Measurements from ENCODE around the gene NUP50.

- TF ChIP-seq NR2C2 (CRISPR knock-in tag; IDR thresholded peaks at IDR 0.05; ENCODE audit: borderline replicate concordance) (no peak), ZBTB34 (CRISPR knock-in tag; IDR thresholded peaks at IDR 0.05) (no peak), TP53 (CRISPR knock-in tag; conservative IDR thresholded peaks at IDR 0.05) (no peak), CTCF (CRISPR knock-in tag; IDR thresholded peaks at IDR 0.05) (no peak), HMG20A (CRISPR knock-in tag; IDR thresholded peaks at IDR 0.05; ENCODE audit: borderline replicate concordance) (no peak)
Observed at GRCh38 chr22:45204819-45205218, 41.1 kb downstream of the NUP50 start.
